Colonic mucosa (tissue), 4 donors: ENCODE measurements around the gene PUS3. TPM values are rescaled to one million over a fixed set of nuclear protein-coding genes. Genes with fewer than 3 reads are reported as not detected.
"Not testable (repeated sequence)": the region's sequence is repeated elsewhere in the genome, so short reads cannot be mapped to it uniquely, and the experiment has no call there.

Experiments used
- DNase-seq: peaks from one replicate; pipeline ENCODE4 v3.0.0-alpha.2; 2020
- H3K27ac ChIP-seq: fragments of 200-600 bp; one replicate; pipeline ENCODE4 v1.8.0; 2021
- H3K27me3 ChIP-seq: fragments of 200-600 bp; one replicate; pipeline ENCODE4 v1.8.0; 2021
- H3K36me3 ChIP-seq: fragments of 200-600 bp; one replicate; pipeline ENCODE4 v1.8.0; 2021
- H3K4me1 ChIP-seq: fragments of 200-600 bp; one replicate; pipeline ENCODE4 v1.8.0; 2021; ENCODE audit warnings: mild to moderate bottlenecking
- H3K4me3 ChIP-seq: fragments of 200-600 bp; one replicate; pipeline ENCODE4 v1.8.0; 2021
- H3K9ac ChIP-seq, 2 donors: one replicate each; pipeline ENCODE4 v1.7.0; 2013; ENCODE audit warnings: control low read depth in 2 of 2, low read depth in 2 of 2, low read length in 2 of 2
- H3K9me3 ChIP-seq: fragments of 200-600 bp; one replicate; pipeline ENCODE4 v1.8.0; 2021
- CTCF ChIP-seq: fragments of 200-600 bp; IDR thresholded peaks from one replicate; pipeline ENCODE4 v1.8.0; 2022; ENCODE audit warnings: antibody characterized with exemption, mild to moderate bottlenecking
- intact Hi-C: fragments of 100-400 bp; cut with DNase I; formaldehyde crosslinking; loops from one replicate; pipeline ENCODE4 v1.14.1; 2022
- total RNA-seq, 2 donors: library from RNA; stranded (reverse); fragmentation: NEBNext Ultra II Directional in 1 of 2; extraction: Animal tissue kit (Norgen Biotek cat#: 25700) in 1 of 2; gene quantifications; one replicate each; pipeline ENCODE4 v1.2.1, GENCODE V29; 2021
- donor health status: healthy.
- donor health status: DM: no; HTN: no; CAD: no.
- donor health status: DM: no; HTN: no; CAD: no.

Gene PUS3
- total RNA-seq, 2 donors from 2014 or later = 6.8 to 8.4 TPM

GRCh38 chr11:125871391-125872137 is 31.4 kb downstream of the PUS3 start:
- Histone ChIP-seq H3K9me3 (no peaks in the 10 kb centered on the region), H3K4me3 (no peak overlapping the region), H3K4me1 (no peaks in the 10 kb centered on the region), H3K36me3 (no peaks in the 10 kb centered on the region), H3K27ac (no peak overlapping the region), H3K9ac (no peak overlapping the region), H3K27me3 (no peaks in the 10 kb centered on the region)
- intact Hi-C loops = no loop called here
- no peak for DNase-seq
- no peak for TF ChIP-seq CTCF

- no peak overlapping the region for H3K9ac ChIP-seq
- no peak overlapping the region for H3K4me3 ChIP-seq
- no peaks in the 10 kb centered on the region for H3K9me3 ChIP-seq
- no peaks in the 10 kb centered on the region for H3K4me1 ChIP-seq
- H3K36me3 ChIP-seq = no peaks in the 10 kb centered on the region
- TF ChIP-seq CTCF = no peak
- intact Hi-C loops = no loop called here
- no peaks in the 10 kb centered on the region for H3K27me3 ChIP-seq
- no peak for DNase-seq
- no peak overlapping the region for H3K27ac ChIP-seq
Measured at GRCh38 chr11:125869521-125869920, 33.5 kb downstream of the PUS3 start.

GRCh38 chr11:125865354-125865753 is 37.7 kb downstream of the PUS3 start:
- H3K4me3 ChIP-seq, H3K27ac ChIP-seq: not testable (repeated sequence)

GRCh38 chr11:125862786-125863185 is 40.2 kb downstream of the PUS3 start:
- DNase-seq, H3K4me3 ChIP-seq, H3K9ac ChIP-seq, H3K27ac ChIP-seq, H3K9me3 ChIP-seq, intact Hi-C loops, H3K36me3 ChIP-seq, H3K27me3 ChIP-seq, H3K4me1 ChIP-seq: not testable (repeated sequence)

More at GRCh38 chr11:125865354-125865753, 37.7 kb downstream of the PUS3 start:
- DNase-seq, H3K36me3 ChIP-seq, intact Hi-C loops, H3K9ac ChIP-seq, H3K9me3 ChIP-seq, H3K27me3 ChIP-seq, H3K4me1 ChIP-seq: not testable (repeated sequence)

GRCh38 chr11:125857670-125858069 is 45.3 kb downstream of the PUS3 start:
- H3K9me3 ChIP-seq, H3K27ac ChIP-seq, DNase-seq, intact Hi-C loops, H3K4me3 ChIP-seq, H3K27me3 ChIP-seq, H3K9ac ChIP-seq, H3K4me1 ChIP-seq, H3K36me3 ChIP-seq: not testable (repeated sequence)

GRCh38 chr11:125846188-125846587 is 56.8 kb downstream of the PUS3 start:
- intact Hi-C loops = no loop called here
- no peak for DNase-seq
- no peak for TF ChIP-seq CTCF

More at GRCh38 chr11:125846188-125846587, 56.8 kb downstream of the PUS3 start:
- Histone ChIP-seq H3K9me3 (no peaks in the 10 kb centered on the region), H3K4me1 (no peaks in the 10 kb centered on the region), H3K9ac (no peak overlapping the region), H3K27me3 (no peaks in the 10 kb centered on the region), H3K36me3 (no peaks in the 10 kb centered on the region), H3K4me3 (no peak overlapping the region), H3K27ac (no peak overlapping the region)

Other genes starting within 250 kb of the PUS3 start
- not detected for gene ACRV1, start 222.4 kb downstream of the PUS3 start, total RNA-seq
- not detected for gene PATE1, start 156.9 kb downstream of the PUS3 start, total RNA-seq
- gene PATE2, start 124.4 kb downstream of the PUS3 start, total RNA-seq = not detected
- not detected for gene PATE3, start 115.1 kb downstream of the PUS3 start, total RNA-seq
- not detected for gene PATE4, start 69.9 kb downstream of the PUS3 start, total RNA-seq
- gene HYLS1, start 15.5 kb downstream of the PUS3 start, total RNA-seq = 1 to 10 TPM; 5.6 to 8.2 TPM
- gene DDX25, start 1.3 kb upstream of the PUS3 start, total RNA-seq = under 1 TPM in 1 of 2 donors, not detected in 1; 0.16 TPM
- gene VSIG10L2, start 42.8 kb upstream of the PUS3 start, total RNA-seq = not detected
- gene CDON, start 159.7 kb upstream of the PUS3 start, total RNA-seq = 10 to 100 TPM in 1 of 2 donors, 1 to 10 TPM in 1; 2.3 to 10.5 TPM